T-helper 2 cell treated with Interferon-gamma antibody and Interleukin-4, amounts not matched to agents 5 μg/mL and 100 μg/mL, for 36 hours (primary cell): ENCODE measurements around the gene ATAD5.
"Not testable (repeated sequence)": the region's sequence is repeated elsewhere in the genome, so short reads cannot be mapped to it uniquely, and the experiment has no call there.

Experiments
- DNase-seq: peaks from one replicate; pipeline ENCODE4 v3.0.0; 2021; ENCODE audit warnings: low spot score
- H3K27ac Mint-ChIP-seq: one replicate; pipeline ENCODE4 v1.8.0; 2021; ENCODE audit warnings: mild to moderate bottlenecking, mixed read lengths
- H3K27me3 Mint-ChIP-seq: one replicate; pipeline ENCODE4 v1.8.0; 2021; ENCODE audit warnings: low read depth, mixed read lengths
- H3K36me3 Mint-ChIP-seq: one replicate; pipeline ENCODE4 v1.8.0; 2021; ENCODE audit warnings: low read depth, mixed read lengths
- H3K4me1 Mint-ChIP-seq: one replicate; pipeline ENCODE4 v1.8.0; 2021; ENCODE audit warnings: low read depth, mixed read lengths
- H3K4me3 Mint-ChIP-seq: one replicate; pipeline ENCODE4 v1.8.0; 2022; ENCODE audit warnings: mild to moderate bottlenecking, moderate library complexity, mixed read lengths
- H3K9me3 Mint-ChIP-seq: one replicate; pipeline ENCODE4 v1.8.0; 2021; ENCODE audit warnings: mixed read lengths

The ATAD5 gene

GRCh38 chr17:30812218-30813177 is 19.3 kb upstream of the ATAD5 start:
- Mint-ChIP-seq H3K9me3 (no peaks in the 10 kb centered on the region), H3K27ac (peak overlapping the region; percentile 73), H3K4me3 (no peak overlapping the region), H3K36me3 (peaks cover 26% of the 10 kb centered on the region), H3K27me3 (no peaks in the 10 kb centered on the region), H3K4me1 (peaks cover 44% of the 10 kb centered on the region)
- DNase-seq = no peak

- H3K9me3 Mint-ChIP-seq, H3K4me3 Mint-ChIP-seq, H3K27me3 Mint-ChIP-seq, H3K27ac Mint-ChIP-seq, DNase-seq: not testable (repeated sequence)
- Mint-ChIP-seq H3K36me3 (peaks cover 28% of the 10 kb centered on the region), H3K4me1 (peaks cover 38% of the 10 kb centered on the region)
These were observed 17.5 kb upstream of the ATAD5 start for GRCh38 chr17:30814236-30814635.

- H3K4me3 Mint-ChIP-seq, H3K27me3 Mint-ChIP-seq, DNase-seq, H3K9me3 Mint-ChIP-seq, H3K27ac Mint-ChIP-seq: not testable (repeated sequence)
- Mint-ChIP-seq H3K36me3 (peaks cover 27% of the 10 kb centered on the region), H3K4me1 (peaks cover 36% of the 10 kb centered on the region)
These were observed 16.9 kb upstream of the ATAD5 start for GRCh38 chr17:30814860-30815259.

- H3K4me3 Mint-ChIP-seq = no peak overlapping the region
- DNase-seq = no peak
- peaks cover 27% of the 10 kb centered on the region for H3K36me3 Mint-ChIP-seq
- no peaks in the 10 kb centered on the region for H3K27me3 Mint-ChIP-seq
- H3K4me1 Mint-ChIP-seq = peaks cover 39% of the 10 kb centered on the region
- no peak overlapping the region for H3K27ac Mint-ChIP-seq
- H3K9me3 Mint-ChIP-seq = peaks cover 3% of the 10 kb centered on the region
These were observed 15.6 kb upstream of the ATAD5 start for GRCh38 chr17:30816165-30816564.

GRCh38 chr17:30819971-30820705 is 11.6 kb upstream of the ATAD5 start:
- peaks cover 29% of the 10 kb centered on the region for H3K36me3 Mint-ChIP-seq
- peak overlapping the region; percentile 85 for H3K27ac Mint-ChIP-seq
- no peaks in the 10 kb centered on the region for H3K27me3 Mint-ChIP-seq
- peak overlapping the region; percentile 92 for H3K4me3 Mint-ChIP-seq
- peaks cover 44% of the 10 kb centered on the region for H3K4me1 Mint-ChIP-seq
- peaks cover 3% of the 10 kb centered on the region for H3K9me3 Mint-ChIP-seq
- no peak for DNase-seq

- peaks cover 22% of the 10 kb centered on the region for H3K36me3 Mint-ChIP-seq
- peak overlapping the region; percentile 92 for H3K4me3 Mint-ChIP-seq
- H3K27me3 Mint-ChIP-seq = no peaks in the 10 kb centered on the region
- H3K9me3 Mint-ChIP-seq = peaks cover 3% of the 10 kb centered on the region
- peaks cover 41% of the 10 kb centered on the region for H3K4me1 Mint-ChIP-seq
- H3K27ac Mint-ChIP-seq = peak overlapping the region; percentile 85
- no peak for DNase-seq
These were observed 9.7 kb upstream of the ATAD5 start for GRCh38 chr17:30821871-30822723.

GRCh38 chr17:30822919-30823318 is 8.8 kb upstream of the ATAD5 start:
- Mint-ChIP-seq H3K4me3 (peak overlapping the region; percentile 92), H3K4me1 (peaks cover 41% of the 10 kb centered on the region), H3K36me3 (peaks cover 22% of the 10 kb centered on the region), H3K27ac (peak overlapping the region; percentile 69)
- H3K27me3 Mint-ChIP-seq, H3K9me3 Mint-ChIP-seq, DNase-seq: not testable (repeated sequence)

GRCh38 chr17:30823421-30823820 is 8.3 kb upstream of the ATAD5 start:
- Mint-ChIP-seq H3K4me3 (peak overlapping the region; percentile 92), H3K4me1 (peaks cover 41% of the 10 kb centered on the region), H3K9me3 (peaks cover 3% of the 10 kb centered on the region), H3K27ac (peak overlapping the region; percentile 88), H3K36me3 (peaks cover 22% of the 10 kb centered on the region), H3K27me3 (no peaks in the 10 kb centered on the region)
- no peak for DNase-seq

- peak; percentile 33 for DNase-seq
- no peaks in the 10 kb centered on the region for H3K9me3 Mint-ChIP-seq
These were observed 7.8 kb upstream of the ATAD5 start for GRCh38 chr17:30824002-30824355.

GRCh38 chr17:30824356-30825145 is 7.2 kb upstream of the ATAD5 start, which contains the start of gene CRLF3:
Gene CRLF3 (minus strand): TSS chr17:30824692. CDS start chr17:30824651, 41 bp downstream.
- H3K27ac Mint-ChIP-seq = peak within 1 kb of the TSS; percentile 88
- H3K4me1 Mint-ChIP-seq = peaks cover 33% of the 10 kb centered on the region
- DNase-seq = peak; percentile 92
- H3K9me3 Mint-ChIP-seq = no peaks in the 10 kb centered on the region
- H3K36me3 Mint-ChIP-seq = peaks cover 12% of the 10 kb centered on the region
- H3K4me3 Mint-ChIP-seq = peak within 1 kb of the TSS; percentile 92
- H3K27me3 Mint-ChIP-seq = no peaks in the 10 kb centered on the region

More at GRCh38 chr17:30824002-30824355, 7.8 kb upstream of the ATAD5 start:
- Mint-ChIP-seq H3K27me3 (no peaks in the 10 kb centered on the region), H3K36me3 (peaks cover 17% of the 10 kb centered on the region), H3K4me3 (peak overlapping the region; percentile 92), H3K27ac (peak overlapping the region; percentile 88), H3K4me1 (peaks cover 36% of the 10 kb centered on the region)

- peaks cover 16% of the 10 kb centered on the region for H3K4me1 Mint-ChIP-seq
- H3K27ac Mint-ChIP-seq = no peak overlapping the region
- H3K36me3 Mint-ChIP-seq = peaks cover 6% of the 10 kb centered on the region
- no peak for DNase-seq
- H3K9me3 Mint-ChIP-seq = no peaks in the 10 kb centered on the region
- no peak overlapping the region for H3K4me3 Mint-ChIP-seq
- H3K27me3 Mint-ChIP-seq = no peaks in the 10 kb centered on the region
These were observed 4.7 kb upstream of the ATAD5 start for GRCh38 chr17:30827082-30827481.

GRCh38 chr17:30829022-30829421 is 2.7 kb upstream of the ATAD5 start:
- H3K9me3 Mint-ChIP-seq = no peaks in the 10 kb centered on the region
- no peaks in the 10 kb centered on the region for H3K27me3 Mint-ChIP-seq
- peak overlapping the region; percentile 31 for H3K27ac Mint-ChIP-seq
- no peak overlapping the region for H3K4me3 Mint-ChIP-seq
- peaks cover 2% of the 10 kb centered on the region for H3K36me3 Mint-ChIP-seq
- DNase-seq = no peak
- H3K4me1 Mint-ChIP-seq = peaks cover 17% of the 10 kb centered on the region

- DNase-seq = no peak
- Mint-ChIP-seq H3K36me3 (peaks cover 15% of the 10 kb centered on the region), H3K27me3 (no peaks in the 10 kb centered on the region), H3K27ac (peak overlapping the region; percentile 97), H3K9me3 (no peaks in the 10 kb centered on the region), H3K4me3 (peak overlapping the region; percentile 99), H3K4me1 (peaks cover 24% of the 10 kb centered on the region)
These were observed 509 bp upstream of the ATAD5 start for GRCh38 chr17:30831257-30831656.
